GM19025 (cell line): ENCODE measurements around the gene ADSS1.

Experiments
- ATAC-seq: cut with Tn5 transposase; IDR thresholded peaks from one replicate; pipeline ENCODE4 v1.9.1; 2021; ENCODE audit warnings: mild to moderate bottlenecking, low read depth, moderate library complexity; ENCODE audit not compliant: unreplicated experiment

The ADSS1 gene

GRCh38 chr14:104723651-104724406 lies at the start of gene ADSS1:
TSS of gene ADSS1 (plus strand) at chr14:104724229. CDS start at chr14:104724271, 42 bp downstream.
- peak; percentile 60 for ATAC-seq

GRCh38 chr14:104675447-104675846 lies 48.6 kb upstream of the ADSS1 start:
- ATAC-seq = no peak

GRCh38 chr14:104676130-104676693 lies 47.8 kb upstream of the ADSS1 start:
- ATAC-seq = no peak

DNA sequence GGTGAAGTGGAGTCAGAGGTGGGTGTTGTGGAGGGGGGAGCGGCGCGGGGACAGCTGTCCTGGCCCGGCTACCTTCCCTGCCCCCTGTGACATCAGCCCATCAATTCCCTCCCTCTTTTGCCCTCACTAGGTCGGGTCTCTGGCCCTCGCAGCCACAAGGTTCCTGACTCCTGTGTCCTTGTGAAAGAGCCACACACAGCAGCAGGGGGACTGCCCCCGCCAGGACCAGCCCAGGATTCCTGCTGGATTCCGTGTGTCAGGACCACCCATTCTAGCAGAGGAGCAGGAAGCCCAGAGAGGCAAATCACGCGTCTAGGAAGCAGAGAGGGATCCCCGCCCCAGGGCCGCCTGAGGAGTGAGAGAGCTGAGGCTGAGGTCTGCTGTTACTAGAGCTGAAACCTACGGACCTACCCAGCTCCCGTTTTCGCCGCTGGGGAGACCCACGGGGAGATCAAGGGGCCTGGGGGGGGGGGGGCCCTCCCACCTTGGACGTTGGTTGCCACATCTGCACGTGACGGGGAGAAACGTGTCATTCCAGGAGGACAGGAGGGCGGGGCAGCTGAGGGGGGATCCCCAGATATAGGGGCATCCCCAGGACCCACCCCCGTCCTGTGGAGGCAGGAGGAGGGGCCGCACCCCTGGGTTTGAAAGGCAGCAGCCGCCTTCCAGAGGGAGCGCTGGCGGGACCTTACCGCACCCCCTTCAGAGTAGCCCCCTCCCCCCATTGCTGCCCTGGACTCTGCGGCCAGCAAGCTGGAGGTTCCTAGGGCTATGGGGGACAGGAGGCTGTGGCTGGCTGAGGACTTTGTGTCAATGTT lies 47.1 kb upstream of the ADSS1 start:
- ATAC-seq = no peak

DNA sequence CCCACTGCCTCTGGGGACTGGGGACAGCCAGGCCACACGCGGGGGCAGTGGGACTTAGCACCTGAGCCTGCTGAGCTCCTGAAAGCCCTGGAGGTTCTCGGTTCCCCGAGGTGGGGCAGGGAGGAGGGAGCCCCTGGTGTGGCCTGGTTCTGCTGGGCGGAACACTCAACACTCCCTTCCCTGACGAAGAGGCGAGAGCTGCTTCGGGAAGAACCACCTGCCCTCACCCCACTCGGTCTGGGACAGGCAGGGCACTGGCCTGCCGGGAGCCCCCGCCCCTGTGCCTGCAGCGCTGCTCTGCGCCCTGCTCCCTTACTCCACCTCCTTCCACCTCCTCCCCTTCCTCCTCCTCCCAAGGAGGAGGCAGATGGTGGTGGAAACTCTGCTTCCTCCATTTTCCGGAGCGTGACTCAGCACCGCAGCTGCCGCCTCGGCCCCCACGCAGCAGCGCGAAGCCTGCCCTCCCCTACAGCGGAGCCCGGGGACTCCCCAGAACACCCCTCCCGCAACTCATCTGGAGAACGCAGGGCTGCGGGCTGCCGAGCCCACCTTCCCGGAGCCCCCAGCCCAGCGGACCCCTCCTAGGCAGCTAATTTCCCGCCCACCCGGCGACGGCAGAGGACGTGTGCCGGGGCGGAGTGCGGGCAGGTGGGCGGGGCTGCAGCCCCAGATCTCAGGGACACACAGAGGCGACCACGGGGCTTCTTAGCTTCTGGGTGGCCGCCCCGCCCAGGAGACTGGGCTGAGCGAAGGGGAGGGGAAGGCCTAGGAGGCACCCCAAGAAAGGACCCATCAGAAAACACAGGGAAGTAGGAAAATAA lies 46.3 kb upstream of the ADSS1 start:
- ATAC-seq = peak; percentile 42

GRCh38 chr14:104678346-104678745 lies 45.7 kb upstream of the ADSS1 start:
- no peak for ATAC-seq

DNA sequence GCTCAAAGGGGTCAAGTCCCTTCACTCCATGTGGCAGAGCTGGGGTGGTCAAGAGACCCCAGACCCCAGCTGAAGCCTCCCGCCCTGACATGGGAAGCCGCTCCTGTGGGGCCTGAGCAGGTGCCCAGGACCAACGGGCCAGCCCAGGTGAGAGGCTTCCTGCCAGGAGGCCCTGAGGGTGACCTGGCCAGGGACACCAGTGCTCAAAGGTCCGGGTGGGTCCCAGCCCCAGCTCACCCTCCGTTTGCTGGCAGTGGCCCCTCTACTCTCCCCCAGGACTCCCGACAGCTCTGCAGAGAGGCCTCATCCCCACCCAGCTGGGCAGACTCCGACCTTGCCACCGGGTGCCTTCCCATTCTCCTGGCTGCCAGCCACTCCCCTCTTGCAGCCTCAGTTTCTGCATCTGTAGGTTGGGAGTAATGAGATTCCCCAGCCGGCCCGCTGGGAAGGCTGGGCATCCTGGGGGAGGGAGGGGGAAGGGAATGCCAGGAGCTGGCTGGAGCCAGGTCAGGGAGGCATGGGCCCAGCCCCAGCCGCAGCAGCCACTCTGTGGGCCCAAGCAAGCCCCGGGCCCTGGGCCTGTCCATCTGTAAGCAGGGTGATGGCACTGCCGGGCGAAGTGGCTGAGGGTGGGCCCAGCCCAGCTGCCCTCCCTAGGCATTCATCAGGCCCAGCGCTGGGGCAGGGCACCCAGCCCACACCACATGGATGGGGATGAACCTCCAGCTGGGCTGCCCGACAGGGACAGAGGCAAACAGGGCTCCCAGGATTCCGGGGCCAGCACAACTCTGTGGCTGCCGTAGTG lies 44.9 kb upstream of the ADSS1 start:
- ATAC-seq = no peak

DNA sequence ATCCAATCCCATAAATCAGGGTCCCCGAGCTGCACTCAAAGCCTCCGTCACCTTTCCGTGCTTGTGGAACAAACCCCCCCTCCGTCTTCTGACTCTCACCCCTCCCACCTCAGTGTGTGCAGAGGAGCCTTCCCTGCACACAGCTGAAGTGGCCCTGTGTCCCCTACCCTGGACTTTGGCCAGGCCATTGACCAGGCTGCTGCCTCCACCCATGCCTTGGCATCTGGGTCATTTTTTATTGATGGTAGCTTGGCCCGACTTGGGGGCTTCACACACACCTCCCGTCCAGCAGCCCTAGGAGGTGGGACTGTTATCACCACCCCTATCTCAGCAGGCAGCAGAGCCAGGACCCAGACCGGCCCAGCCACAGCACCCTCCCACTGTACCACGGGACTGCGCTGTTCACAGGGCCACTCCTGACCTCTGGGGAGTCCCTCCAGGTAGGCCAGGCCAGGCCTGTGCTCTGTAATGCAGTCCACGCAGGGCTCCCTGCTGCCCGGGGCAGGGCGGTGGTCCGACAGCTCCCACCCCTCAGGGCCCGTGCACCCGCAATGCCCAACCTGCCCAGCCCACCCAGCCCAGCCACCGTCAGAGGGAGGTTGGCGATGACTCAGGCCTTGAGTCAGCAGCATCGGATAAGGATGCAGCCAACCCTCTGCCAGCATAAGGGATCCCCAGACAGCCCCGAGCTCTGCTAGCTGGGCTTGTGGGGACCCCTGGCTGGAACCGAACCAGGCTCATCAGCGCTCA lies 43.8 kb upstream of the ADSS1 start:
- ATAC-seq = no peak

DNA sequence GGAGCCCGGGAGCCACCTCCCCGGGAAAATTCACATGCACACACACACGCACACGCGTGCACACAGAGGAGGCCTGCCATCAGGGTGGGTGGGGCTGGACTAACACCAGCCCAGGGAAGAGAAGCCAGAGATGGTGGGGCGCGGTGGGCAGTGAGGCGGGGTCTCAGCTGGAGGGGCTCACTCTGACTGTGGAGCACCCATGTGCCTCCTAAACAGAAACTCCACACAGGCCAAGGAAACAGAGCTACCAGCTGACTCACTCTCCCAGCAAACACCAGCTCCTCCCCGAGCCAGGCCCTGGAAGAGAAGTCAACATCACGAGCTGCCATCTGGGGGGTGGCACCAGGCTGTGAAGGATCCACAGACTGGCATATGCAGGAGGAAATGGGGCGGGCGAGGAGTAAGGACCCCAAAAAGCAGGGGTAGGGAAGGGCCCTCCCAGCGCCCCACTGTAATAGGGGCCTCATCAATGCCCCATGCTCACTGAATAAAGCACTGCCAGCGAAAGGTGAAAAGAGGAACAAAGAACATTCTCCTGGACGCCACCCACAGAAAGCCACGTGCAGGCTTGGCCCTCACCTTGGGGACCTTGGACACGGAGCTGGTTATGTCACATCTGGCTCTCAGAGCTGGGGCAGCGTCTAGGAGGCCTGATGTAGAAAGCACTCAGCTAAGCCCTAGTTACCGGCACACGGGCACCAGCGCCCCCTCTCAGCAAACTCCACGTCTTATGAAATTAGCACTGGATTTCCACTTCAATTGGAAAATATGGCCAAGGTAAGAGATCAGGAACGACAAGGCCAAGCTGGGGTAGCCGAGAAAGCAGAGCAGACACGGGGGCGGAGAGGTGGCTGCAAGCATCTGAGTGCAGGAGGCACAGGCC lies 43.0 kb upstream of the ADSS1 start:
- no peak for ATAC-seq

GRCh38 chr14:104681689-104682074 lies 42.3 kb upstream of the ADSS1 start:
- no peak for ATAC-seq

DNA sequence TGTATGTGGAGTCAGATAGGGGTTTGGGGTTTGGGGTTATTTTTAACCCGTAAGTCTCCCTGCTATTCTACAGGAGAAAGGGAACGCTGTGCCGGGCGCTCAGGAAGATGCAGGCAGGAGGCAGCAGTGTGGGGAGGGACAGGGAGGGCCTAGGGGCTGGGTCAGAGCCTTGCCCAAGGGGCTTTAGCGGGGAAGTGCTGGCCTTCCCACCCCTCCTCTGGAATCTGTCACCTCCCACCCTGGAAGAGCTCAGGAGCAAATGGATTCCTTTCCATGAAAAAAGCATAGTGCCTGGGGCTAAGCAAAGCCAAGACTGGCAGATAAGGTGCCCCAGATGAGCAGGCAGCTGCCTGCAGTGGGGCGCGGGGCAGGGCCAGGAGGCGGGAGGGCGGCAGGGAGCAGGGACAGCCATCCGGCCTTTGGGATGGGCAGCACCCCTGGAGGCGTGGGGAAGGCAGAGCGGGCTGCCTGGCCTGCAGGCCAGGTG lies 41.9 kb upstream of the ADSS1 start:
- ATAC-seq = no peak

DNA sequence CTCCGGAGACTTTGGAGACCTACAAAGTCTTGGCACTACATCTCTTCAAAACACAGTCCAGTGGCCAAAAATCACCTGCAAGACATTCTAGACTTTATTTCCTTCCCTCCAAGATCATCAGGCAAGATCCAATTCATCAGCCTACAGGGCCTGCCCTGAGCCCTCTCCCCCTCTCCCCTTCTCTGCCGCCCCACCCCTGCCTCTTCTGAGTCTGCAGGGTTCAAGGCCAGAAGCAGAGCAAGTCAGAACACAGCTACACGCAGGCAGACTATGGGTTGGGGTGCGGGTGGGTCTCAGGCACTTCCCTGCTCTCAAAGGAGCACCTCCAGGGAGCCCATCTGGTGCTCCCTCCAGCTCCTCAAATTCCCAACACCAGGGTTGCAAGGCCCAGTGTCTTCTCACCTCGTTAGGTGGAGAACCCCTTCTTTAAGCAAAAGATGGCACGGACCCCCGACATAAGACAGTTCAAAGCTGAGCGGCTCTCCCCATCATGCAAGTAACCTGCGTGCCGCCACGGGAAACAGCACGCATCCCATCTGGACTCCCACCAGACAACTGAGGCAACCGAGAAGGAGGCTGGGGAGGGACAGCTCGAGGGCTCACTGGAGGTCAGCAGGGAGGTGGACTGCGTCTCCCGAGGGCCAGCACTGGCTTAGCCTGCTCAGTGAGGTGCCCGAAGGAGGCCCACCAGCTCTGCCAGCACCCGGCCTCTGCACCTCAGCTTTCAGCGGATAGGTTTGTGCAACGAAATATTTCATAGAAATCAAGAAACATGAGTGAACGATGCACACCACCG lies 40.2 kb upstream of the ADSS1 start:
- ATAC-seq = no peak

- no peak for ATAC-seq
Observed at GRCh38 chr14:104684449-104684821, 39.6 kb upstream of the ADSS1 start.

DNA sequence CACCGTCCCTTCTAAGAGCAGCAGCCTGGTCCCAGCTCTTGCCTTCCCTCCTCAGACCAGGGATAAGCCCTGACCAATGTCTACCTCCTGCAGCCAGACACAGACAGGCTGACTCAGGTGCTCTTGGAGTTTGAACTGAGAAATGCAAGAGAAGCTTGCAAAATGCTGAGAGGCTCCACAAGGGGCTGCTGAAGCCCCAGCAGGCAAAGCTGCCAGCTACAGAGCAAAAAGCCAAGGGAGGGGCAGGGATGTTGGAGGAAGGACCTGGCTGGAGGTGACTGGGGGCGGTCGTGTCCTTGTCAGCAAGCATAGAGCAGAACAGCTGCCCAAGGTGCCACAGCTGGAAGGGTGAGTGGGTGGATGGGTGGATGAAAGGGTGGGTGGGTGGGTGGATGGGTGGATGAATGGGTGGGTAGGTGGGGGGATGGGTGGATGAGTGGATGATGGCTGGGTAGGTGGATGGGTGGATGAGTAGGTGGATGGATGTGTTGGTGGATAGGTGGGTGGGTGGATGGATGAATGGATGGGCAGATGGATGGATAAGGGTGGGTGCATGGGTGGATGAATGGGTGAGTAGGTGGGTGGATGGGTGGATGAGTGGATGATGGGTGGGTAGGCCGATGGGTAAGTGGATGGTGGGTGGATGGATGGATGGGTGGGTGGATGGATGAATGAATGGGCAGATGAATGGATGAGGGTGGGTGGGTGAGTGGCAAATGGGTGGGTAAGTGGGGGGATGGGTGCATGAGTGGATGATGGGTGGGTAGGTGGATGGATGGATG lies 38.6 kb upstream of the ADSS1 start:
- ATAC-seq = no peak

GRCh38 chr14:104685998-104686610 lies 37.9 kb upstream of the ADSS1 start:
- ATAC-seq = no peak
